GM18508 (cell line): ENCODE data around the gene MLX.
"Not testable (repeated sequence)": the region's sequence is repeated elsewhere in the genome, so short reads cannot be mapped to it uniquely, and the experiment has no call there.

Source experiments
- ATAC-seq: cut with Tn5 transposase; IDR thresholded peaks from one replicate; pipeline ENCODE4 v1.9.1; 2021; ENCODE audit warnings: moderate number of reproducible peaks; ENCODE audit not compliant: insufficient read depth, unreplicated experiment

MLX gene

DNA sequence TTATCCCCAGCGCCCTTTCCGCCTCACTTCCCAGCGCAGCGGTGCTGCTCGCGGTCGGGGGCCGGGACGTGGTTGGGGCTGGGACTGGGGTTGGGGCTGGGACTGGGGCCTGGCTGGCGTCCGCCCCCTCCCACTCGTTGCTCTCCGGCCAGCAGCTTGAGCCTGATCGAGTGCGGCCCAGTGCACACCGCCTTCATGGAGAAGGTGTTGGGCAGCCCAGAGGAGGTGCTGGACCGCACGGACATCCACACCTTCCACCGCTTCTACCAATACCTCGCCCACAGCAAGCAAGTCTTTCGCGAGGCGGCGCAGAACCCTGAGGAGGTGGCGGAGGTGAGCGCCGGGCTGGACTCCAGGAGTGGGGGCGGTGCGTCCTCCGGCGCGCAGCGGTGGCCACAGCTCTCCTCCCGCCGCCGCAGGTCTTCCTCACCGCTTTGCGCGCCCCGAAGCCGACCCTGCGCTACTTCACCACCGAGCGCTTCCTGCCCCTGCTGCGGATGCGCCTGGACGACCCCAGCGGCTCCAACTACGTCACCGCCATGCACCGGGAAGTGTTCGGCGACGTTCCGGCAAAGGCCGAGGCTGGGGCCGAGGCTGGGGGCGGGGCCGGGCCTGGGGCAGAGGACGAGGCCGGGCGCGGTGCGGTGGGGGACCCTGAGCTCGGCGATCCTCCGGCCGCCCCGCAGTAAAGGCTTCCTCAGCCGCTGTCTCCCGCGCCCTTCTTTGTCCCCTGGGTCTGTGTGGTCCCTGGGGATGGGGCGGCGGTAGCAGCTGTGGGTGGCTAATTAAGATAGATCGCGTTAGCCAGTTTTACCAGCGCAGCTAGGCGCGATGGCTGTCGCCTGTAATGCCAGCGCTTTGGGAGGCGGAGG lies 12.4 kb upstream of the MLX start:
- ATAC-seq = no peak

DNA sequence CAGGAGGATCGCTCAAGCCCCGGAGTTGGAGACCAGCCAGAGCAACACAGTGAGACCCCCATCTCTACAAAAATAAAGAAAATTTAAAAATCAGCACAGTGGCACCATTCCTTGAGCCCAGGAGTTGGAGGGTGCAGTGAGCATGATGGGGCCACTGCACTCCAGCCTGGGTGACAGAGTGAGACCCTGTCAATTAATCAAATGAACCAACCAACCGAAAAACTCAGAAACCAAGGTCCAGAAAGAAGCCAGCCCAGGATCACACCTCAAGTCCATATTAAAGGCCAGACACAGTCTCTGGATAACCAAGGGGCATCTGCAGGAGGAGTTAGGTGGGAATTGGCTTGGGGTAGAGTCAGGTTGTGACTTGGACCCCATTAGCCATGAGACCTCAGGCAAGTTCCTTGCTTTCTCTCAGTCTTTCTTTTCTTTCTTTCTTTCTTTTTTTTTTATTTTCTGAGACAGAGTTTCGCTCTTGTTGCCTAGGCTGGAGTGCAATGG lies 11.7 kb upstream of the MLX start:
- no peak for ATAC-seq

DNA sequence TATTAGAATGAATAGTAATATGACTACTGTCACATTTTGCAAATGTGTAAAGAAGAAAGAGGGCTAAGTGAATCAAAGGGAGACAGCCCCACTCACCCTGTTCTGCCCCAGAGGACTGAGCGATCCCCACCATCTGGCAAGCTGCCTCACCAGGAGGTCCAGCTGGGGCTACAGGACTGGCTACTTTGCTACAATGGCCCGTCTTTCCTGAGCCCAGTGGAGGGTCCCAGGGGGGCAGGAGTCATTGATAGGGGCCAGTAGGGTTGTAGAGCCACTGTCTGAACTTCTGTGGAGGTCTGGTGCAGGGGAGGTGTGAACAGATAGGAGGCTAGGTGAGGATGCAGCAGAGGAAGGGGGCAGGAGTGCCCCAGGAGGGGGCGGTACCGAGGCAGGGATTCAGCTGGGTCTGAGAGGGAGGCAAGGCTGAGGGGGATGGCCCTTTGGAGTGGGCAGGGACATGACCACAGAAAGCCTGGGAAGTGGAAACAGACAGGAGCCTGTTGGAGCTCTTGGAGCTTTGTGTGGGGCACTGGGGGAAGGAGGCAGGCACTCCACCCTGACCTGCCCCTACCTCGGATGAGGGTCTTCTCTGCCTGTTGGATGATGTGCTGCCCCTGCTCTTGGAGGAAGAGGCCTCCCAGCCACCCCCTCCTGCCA lies 10.8 kb upstream of the MLX start:
- ATAC-seq = not testable (repeated sequence)

- ATAC-seq = no peak
These were observed 7.8 kb upstream of the MLX start for GRCh38 chr17:42559075-42559474.

GRCh38 chr17:42560246-42560645 lies 6.7 kb upstream of the MLX start:
- no peak for ATAC-seq

- ATAC-seq = no peak
These were observed 5.0 kb upstream of the MLX start, which contains the start of gene COASY for GRCh38 chr17:42561897-42562387. TSS of gene COASY (plus strand) at chr17:42562148. CDS start at chr17:42562623, 475 bp downstream.

GRCh38 chr17:42562388-42563142 lies 4.3 kb upstream of the MLX start:
- no peak for ATAC-seq

DNA sequence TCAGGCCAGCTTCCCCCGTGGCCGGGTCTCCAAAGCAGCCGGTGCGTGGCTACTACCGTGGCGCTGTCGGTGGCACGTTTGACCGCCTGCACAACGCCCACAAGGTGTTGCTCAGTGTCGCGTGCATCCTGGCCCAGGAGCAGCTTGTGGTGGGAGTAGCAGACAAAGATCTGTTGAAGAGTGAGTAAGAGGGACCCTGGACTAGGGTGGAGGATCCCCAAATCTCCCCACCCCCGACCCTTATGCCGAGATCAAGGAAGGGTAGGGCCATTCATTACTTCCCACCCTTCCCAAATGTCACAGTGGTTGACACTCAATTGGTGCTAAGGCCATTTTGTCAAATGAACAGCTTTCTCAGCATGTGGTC lies 3.8 kb upstream of the MLX start:
- ATAC-seq = no peak

GRCh38 chr17:42563543-42563942 lies 3.4 kb upstream of the MLX start:
- no peak for ATAC-seq

GRCh38 chr17:42563950-42564349 lies 3.0 kb upstream of the MLX start:
- ATAC-seq = no peak

DNA sequence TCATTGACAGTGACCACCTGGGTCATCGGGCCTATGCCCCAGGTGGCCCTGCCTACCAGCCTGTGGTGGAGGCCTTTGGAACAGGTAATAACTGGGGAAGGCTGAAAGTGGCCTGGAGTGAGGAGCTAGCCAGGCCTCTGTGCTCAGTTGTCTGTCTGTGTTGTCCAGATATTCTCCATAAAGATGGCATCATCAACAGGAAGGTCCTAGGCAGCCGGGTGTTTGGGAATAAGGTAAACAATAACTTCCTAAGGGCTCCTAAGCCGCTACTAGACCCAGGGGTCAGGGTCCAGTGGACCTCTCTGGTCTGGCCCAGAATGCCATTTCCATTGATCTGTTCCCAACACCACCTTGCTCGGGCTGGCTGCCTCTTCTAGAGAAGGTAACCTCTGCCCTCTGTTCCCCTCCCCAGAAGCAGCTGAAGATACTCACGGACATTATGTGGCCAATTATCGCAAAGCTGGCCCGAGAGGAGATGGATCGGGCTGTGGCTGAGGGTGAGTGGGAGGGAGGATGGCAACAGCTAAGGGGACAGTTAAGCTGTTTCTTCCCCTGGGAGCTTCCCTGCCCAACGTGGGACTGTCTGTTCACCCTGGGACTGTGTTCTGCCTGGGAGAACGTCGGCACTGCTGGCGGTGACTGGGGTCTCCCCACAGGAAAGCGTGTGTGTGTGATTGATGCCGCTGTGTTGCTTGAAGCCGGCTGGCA lies 1.9 kb upstream of the MLX start:
- ATAC-seq = no peak

GRCh38 chr17:42565523-42566214 lies 1.2 kb upstream of the MLX start:
- ATAC-seq = no peak

DNA sequence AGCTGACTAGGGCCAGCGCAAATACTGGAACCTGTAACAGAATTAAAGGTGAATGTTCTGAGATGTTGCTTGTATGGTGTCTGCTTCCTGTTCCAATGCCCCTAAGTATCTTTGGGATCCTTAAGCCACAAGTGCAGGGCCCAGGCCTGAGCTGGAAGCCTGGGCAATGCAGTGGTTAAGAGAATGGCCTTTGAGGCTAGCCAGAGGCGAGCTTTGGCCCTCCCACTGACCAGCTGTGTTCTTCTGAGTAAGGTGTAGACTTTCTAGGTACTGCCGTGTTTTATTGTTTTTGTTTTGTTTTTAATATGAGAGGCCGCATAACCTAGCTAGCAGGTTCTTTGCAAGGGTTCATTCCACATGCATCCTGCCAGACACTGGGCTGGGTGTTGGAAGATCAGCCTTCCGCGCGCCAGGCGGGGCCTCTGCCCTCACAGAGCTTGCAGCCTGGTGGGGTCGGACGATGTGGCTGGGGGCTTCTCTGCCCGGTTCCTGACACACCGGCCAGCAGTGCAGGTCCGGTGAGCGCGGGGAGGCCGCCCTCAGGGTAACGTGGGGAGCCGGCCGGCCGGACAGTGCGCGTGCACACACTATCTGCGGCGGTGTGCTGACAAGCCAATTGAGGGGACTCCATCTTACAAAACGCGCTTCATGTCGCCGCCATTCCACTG lies 551 bp upstream of the MLX start:
- ATAC-seq = no peak

GRCh38 chr17:42568341-42569111 lies 1.6 kb downstream of the MLX start:
- no peak for ATAC-seq

GRCh38 chr17:42571435-42572225 lies 4.7 kb downstream of the MLX start:
- ATAC-seq = no peak

GRCh38 chr17:42573095-42573494 lies 6.2 kb downstream of the MLX start:
- ATAC-seq = no peak

- no peak for ATAC-seq
These were observed 7.6 kb downstream of the MLX start for GRCh38 chr17:42574463-42574862.
